ENCODE measurements around the gene STXBP3. TPM values are rescaled to one million over a fixed set of nuclear protein-coding genes. Genes with fewer than 3 reads are reported as not detected.

Gene STXBP3, protein sequence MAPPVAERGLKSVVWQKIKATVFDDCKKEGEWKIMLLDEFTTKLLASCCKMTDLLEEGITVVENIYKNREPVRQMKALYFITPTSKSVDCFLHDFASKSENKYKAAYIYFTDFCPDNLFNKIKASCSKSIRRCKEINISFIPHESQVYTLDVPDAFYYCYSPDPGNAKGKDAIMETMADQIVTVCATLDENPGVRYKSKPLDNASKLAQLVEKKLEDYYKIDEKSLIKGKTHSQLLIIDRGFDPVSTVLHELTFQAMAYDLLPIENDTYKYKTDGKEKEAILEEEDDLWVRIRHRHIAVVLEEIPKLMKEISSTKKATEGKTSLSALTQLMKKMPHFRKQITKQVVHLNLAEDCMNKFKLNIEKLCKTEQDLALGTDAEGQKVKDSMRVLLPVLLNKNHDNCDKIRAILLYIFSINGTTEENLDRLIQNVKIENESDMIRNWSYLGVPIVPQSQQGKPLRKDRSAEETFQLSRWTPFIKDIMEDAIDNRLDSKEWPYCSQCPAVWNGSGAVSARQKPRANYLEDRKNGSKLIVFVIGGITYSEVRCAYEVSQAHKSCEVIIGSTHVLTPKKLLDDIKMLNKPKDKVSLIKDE
- 19.7 and 38.3 TPM in 2 replicates for total RNA-seq (2012; rRNA removed)
- polyA plus RNA-seq (2012; rRNA removed) = 14.2 and 19.1 TPM in 2 replicates
- polyA plus RNA-seq (2012; cell fraction: cytosol; rRNA removed) = 2.3 and 4.0 TPM in 2 replicates
- polyA plus RNA-seq (2012; cell fraction: nucleus; rRNA removed; ENCODE audit: low replicate concordance) = 13.0 and 19.9 TPM in 2 replicates
- Bru-seq, nascent RNA = percentile 85 among the genes with signal in this experiment
- BruChase-seq, experiment 1, labeled RNA remaining after a 6-hour chase = percentile 75 among the genes with signal in this experiment
- percentile 83 among the genes with signal in this experiment for BruChase-seq, experiment 2, labeled RNA remaining after a 2-hour chase
- long read RNA-seq, transcript STXBP3-201 (19 exons, 2,478 nt) = major isoform, 58 of 74 reads
- long read RNA-seq, partial matches to known transcripts = 3 of 74 reads
- long read RNA-seq, other reads (novel, unspliced or antisense) = 12 of 74 reads

- peak; percentile 95 for ATAC-seq (ENCODE audit: low read depth)
- Histone ChIP-seq H3K27ac (ENCODE audit: insufficient read depth, low read length) (peak within 1 kb of the TSS; percentile 86), H2AK5ac (ENCODE audit: low read depth, low read length) (peak within 1 kb of the TSS; percentile 53), H2AK9ac (replicated peaks; ENCODE audit: low read depth, low read length, poor library complexity) (peak within 1 kb of the TSS; percentile 96), H3K4ac (ENCODE audit: low read depth, low read length) (peak within 1 kb of the TSS; percentile 80), H3K18ac (ENCODE audit: low read depth, low read length) (peak within 1 kb of the TSS; percentile 68), H3K9ac (ENCODE audit: low read depth, low read length) (peak within 1 kb of the TSS; percentile 86), H4K5ac (ENCODE audit: low read depth, low read length) (peak within 1 kb of the TSS; percentile 76), H3K27me3 (ENCODE audit: control insufficient read depth, insufficient read depth, low read length) (peaks cover 4% of the 10 kb centered on the region; the same call in 1 of the 2 replicates), H4K91ac (ENCODE audit: insufficient read depth, low read depth, low read length) (peak within 1 kb of the TSS; percentile 78), H2BK5ac (ENCODE audit: low read depth, low read length, poor library complexity, severe bottlenecking) (peak within 1 kb of the TSS; percentile 85), H3K9me1 (ENCODE audit: insufficient read depth, low read length) (0 out of 2 replicates have a peak, but pooled peaks cover 2% of the 10 kb centered on the region), H2BK20ac (ENCODE audit: low read depth, low read length) (peak within 1 kb of the TSS; percentile 81; the same call in 1 of the 2 replicates), H4K20me1 (ENCODE audit: insufficient read depth, low read length) (peaks cover 6% of the 10 kb centered on the region; the same call in 1 of the 2 replicates), H2BK120ac (ENCODE audit: low read depth, low read length) (peak within 1 kb of the TSS; percentile 84), H3K4me1 (ENCODE audit: control insufficient read depth, insufficient read depth, low read length) (no peaks in the 10 kb centered on the region), H2AFZ (replicated peaks; ENCODE audit: low read length, poor library complexity) (peak within 1 kb of the TSS; percentile 97), H3K4me3 (ENCODE audit: insufficient read depth, low read depth, low read length) (peak within 1 kb of the TSS; percentile 76), H3K9me3 (ENCODE audit: control insufficient read depth, insufficient read depth, low read length) (no peaks in the 10 kb centered on the region), H3K23ac (ENCODE audit: low read depth, low read length) (peak within 1 kb of the TSS; percentile 59), H3K56ac (ENCODE audit: extremely low read depth, insufficient read depth, low read length) (peak within 1 kb of the TSS; percentile 94), H4K8ac (ENCODE audit: low read depth in 2 of 2, low read length in 2 of 2) (peak within 1 kb of the TSS; percentile 27 to 94), H3K4me2 (ENCODE audit: low read depth, low read length) (peak within 1 kb of the TSS; percentile 79), H3K36me3 (ENCODE audit: control insufficient read depth, insufficient read depth, low read length) (peaks cover 3% of the 10 kb centered on the region; the same call in 1 of the 2 replicates), H3K14ac (replicated peaks; ENCODE audit: low read depth, low read length) (peak within 1 kb of the TSS; percentile 84), H3K79me1 (ENCODE audit: low read depth in 1 of 2, low read length in 2 of 2) (peaks cover 17 to 29% of the 10 kb centered on the region in 2 experiments; a peak in 3 of 4 replicates), H2BK15ac (ENCODE audit: low read depth, low read length) (peak within 1 kb of the TSS; percentile 39; the same call in 1 of the 3 replicates)
- peak; percentile 98 for DNase-seq
- CTCF ChIA-PET = interaction anchor here (1.2 kb wide), 1 partner anchor 9 kb away, joined by 5 read pairs; no protein-coding TSS in a partner anchor
- POLR2A ChIA-PET (ENCODE audit: unreplicated experiment) = interaction anchor here (0.6 to 0.7 kb wide), 4 partner anchors 46 to 625 kb away, joined by 3 to 10 read pairs (median 3); no protein-coding TSS in a partner anchor
- dilution Hi-C loops (cut with HindIII; ENCODE audit: low sequenced_read_pairs, unreplicated experiment) = no loop called here
- intact Hi-C loops (cut with micrococcal nuclease) = loop anchor here (1.0 to 2.0 kb wide), 3 partner anchors 24 to 150 kb away; partner anchors contain the start of gene PRPF38B
- in situ Hi-C loops (cut with MboI; ENCODE audit: low sequenced_read_pairs) = loop anchor here (5.0 kb wide), 1 partner anchor 54 kb away; the partner anchor contains the start of gene PRPF38B
- WGBS, 2 experiments (ENCODE audit: extremely low coverage in 2 of 2, insufficient read length in 1 of 2) = 3% methylated on average over 34 of the region's 75 CpGs; no CpG with 5 or more reads in 1 of the 2 experiments
- BruUV-seq (replicated peaks) = no TSS peak
- TF ChIP-seq, protein P1, sequence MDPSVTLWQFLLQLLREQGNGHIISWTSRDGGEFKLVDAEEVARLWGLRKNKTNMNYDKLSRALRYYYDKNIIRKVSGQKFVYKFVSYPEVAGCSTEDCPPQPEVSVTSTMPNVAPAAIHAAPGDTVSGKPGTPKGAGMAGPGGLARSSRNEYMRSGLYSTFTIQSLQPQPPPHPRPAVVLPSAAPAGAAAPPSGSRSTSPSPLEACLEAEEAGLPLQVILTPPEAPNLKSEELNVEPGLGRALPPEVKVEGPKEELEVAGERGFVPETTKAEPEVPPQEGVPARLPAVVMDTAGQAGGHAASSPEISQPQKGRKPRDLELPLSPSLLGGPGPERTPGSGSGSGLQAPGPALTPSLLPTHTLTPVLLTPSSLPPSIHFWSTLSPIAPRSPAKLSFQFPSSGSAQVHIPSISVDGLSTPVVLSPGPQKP (IDR thresholded peaks at IDR 0.05; ENCODE audit: borderline replicate concordance, low read depth, low read length) = no peak
- 0 out of 2 replicates have a peak, but pooled peaks have one; percentile 8 for TF ChIP-seq BHLHE40 (IDR thresholded peaks at IDR 0.05; ENCODE audit: low read depth, low read length)
- no peak for TF ChIP-seq MXI1 (IDR thresholded peaks at IDR 0.05; ENCODE audit: borderline replicate concordance, low read depth, low read length)
- TF ChIP-seq, protein P2, sequence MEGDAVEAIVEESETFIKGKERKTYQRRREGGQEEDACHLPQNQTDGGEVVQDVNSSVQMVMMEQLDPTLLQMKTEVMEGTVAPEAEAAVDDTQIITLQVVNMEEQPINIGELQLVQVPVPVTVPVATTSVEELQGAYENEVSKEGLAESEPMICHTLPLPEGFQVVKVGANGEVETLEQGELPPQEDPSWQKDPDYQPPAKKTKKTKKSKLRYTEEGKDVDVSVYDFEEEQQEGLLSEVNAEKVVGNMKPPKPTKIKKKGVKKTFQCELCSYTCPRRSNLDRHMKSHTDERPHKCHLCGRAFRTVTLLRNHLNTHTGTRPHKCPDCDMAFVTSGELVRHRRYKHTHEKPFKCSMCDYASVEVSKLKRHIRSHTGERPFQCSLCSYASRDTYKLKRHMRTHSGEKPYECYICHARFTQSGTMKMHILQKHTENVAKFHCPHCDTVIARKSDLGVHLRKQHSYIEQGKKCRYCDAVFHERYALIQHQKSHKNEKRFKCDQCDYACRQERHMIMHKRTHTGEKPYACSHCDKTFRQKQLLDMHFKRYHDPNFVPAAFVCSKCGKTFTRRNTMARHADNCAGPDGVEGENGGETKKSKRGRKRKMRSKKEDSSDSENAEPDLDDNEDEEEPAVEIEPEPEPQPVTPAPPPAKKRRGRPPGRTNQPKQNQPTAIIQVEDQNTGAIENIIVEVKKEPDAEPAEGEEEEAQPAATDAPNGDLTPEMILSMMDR (conservative IDR thresholded peaks at IDR 0.05; ENCODE audit: low read depth, low read length) = peak; percentile 95
- TF ChIP-seq CHD1 (IDR thresholded peaks at IDR 0.05; ENCODE audit: low read depth, low read length) = no peak; the same call in 1 of the 2 replicates
- no peak for TF ChIP-seq MAFK (IDR thresholded peaks at IDR 0.05; ENCODE audit: low read depth, low read length)
Observed at GRCh38 chr1:108746382-108747170, at the start of gene STXBP3. STXBP3 (plus strand) TSS chr1:108746674; CDS start chr1:108746738, 64 bp downstream.

Data from IMR-90 (cell line).